Fibroblast of villous mesenchyme (primary cell): ENCODE measurements around the gene ATOH8. TPM values are rescaled to one million over a fixed set of nuclear protein-coding genes. Genes with fewer than 3 reads are reported as not detected.

Experiments used
- DNase-seq: peaks from one replicate; pipeline ENCODE4 v3.0.0-alpha.2; 2010; ENCODE audit warnings: low read depth
- H3K4me3 ChIP-seq: 2 replicates; pipeline ENCODE4 v1.5.1; 2011; ENCODE audit warnings: low read depth, mild to moderate bottlenecking, low read length
- total RNA-seq: library from RNA; depleted of rRNA; stranded (reverse); fragments of >200 nt; gene quantifications from 2 replicates; pipeline ENCODE4 v1.2.3, GENCODE V29; 2012
- TF ChIP-seq, protein P1 (sequence below): IDR thresholded peaks from 2 replicates; pipeline ENCODE4 v1.5.1; 2012; ENCODE audit warnings: low read depth, mild to moderate bottlenecking, low read length; ENCODE audit not compliant: insufficient read depth

The ATOH8 gene
- total RNA-seq, 1 donor: 9.1 TPM

DNA sequence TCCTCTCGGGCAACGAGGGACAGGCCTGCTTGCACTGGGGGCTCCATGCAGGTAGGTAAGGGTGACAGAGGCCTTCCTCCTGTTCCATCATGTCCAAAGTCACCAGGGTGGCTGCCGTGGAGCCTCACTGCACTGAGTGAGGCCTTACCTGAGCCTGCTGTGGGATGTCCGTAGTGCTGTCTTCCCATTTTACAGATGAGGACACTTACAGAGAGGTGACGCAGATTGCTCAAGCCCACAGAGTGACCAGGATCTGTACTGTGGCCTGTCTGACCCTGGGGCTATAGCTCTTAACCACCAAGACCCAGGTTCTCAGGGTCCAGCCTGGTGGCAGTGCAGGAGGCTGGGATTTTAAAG is 5.4 kb downstream of the ATOH8 start:
- TF ChIP-seq, protein P1, sequence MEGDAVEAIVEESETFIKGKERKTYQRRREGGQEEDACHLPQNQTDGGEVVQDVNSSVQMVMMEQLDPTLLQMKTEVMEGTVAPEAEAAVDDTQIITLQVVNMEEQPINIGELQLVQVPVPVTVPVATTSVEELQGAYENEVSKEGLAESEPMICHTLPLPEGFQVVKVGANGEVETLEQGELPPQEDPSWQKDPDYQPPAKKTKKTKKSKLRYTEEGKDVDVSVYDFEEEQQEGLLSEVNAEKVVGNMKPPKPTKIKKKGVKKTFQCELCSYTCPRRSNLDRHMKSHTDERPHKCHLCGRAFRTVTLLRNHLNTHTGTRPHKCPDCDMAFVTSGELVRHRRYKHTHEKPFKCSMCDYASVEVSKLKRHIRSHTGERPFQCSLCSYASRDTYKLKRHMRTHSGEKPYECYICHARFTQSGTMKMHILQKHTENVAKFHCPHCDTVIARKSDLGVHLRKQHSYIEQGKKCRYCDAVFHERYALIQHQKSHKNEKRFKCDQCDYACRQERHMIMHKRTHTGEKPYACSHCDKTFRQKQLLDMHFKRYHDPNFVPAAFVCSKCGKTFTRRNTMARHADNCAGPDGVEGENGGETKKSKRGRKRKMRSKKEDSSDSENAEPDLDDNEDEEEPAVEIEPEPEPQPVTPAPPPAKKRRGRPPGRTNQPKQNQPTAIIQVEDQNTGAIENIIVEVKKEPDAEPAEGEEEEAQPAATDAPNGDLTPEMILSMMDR: no peak
- no peak for DNase-seq
- no peak overlapping the region for H3K4me3 ChIP-seq

GRCh38 chr2:85760371-85760770 is 6.6 kb downstream of the ATOH8 start:
- no peak overlapping the region for H3K4me3 ChIP-seq
- TF ChIP-seq, protein P1: no peak
- DNase-seq: peak; percentile 48

- no peak for DNase-seq
- TF ChIP-seq, protein P1: no peak
- H3K4me3 ChIP-seq: no peak overlapping the region
Observed at GRCh38 chr2:85760872-85761271, 7.1 kb downstream of the ATOH8 start.

- no peak overlapping the region for H3K4me3 ChIP-seq
- DNase-seq: no peak
- TF ChIP-seq, protein P1: no peak
Observed at GRCh38 chr2:85761512-85761944, 7.7 kb downstream of the ATOH8 start.

- H3K4me3 ChIP-seq: no peak overlapping the region
- TF ChIP-seq, protein P1: no peak
- no peak for DNase-seq
Observed at GRCh38 chr2:85761946-85762345, 8.2 kb downstream of the ATOH8 start.

DNA sequence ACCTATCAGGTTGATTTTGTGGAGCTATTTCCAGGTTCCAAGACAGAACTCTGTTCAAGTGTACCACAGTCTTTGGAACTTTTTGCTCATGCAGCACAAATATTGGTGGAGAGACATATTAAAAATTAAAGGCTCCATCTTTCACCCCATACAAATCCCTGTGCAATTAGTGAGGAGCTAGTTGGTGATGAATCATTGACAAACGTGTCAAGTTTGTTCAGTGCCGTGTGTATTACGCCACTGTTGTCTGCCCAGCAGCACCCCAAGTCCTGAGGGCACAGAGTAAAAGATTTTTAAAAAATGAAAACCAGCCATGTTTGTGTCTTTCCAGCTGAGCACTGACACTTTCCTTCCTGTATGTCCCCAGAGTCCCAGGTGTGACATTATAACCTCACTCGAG is 9.3 kb downstream of the ATOH8 start:
- TF ChIP-seq, protein P1: no peak
- H3K4me3 ChIP-seq: no peak overlapping the region
- no peak for DNase-seq

DNA sequence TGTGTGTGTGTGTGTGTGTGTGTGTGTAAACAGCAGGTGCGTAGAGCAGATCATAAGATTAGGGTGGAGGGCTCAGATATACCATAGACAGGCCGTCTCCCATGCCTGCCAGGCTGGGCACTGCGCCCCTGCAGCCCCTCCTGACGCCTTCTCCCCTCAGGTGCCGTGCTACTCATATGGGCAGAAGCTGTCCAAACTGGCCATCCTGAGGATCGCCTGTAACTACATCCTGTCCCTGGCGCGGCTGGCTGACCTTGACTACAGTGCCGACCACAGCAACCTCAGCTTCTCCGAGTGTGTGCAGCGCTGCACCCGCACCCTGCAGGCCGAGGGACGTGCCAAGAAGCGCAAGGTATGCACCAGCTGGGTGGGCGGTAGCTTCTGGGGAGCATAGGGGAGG is 10.0 kb downstream of the ATOH8 start:
- TF ChIP-seq, protein P1: no peak
- no peak overlapping the region for H3K4me3 ChIP-seq
- no peak for DNase-seq
